Stomach smooth muscle (tissue), 2 donors: Measurements from ENCODE around the gene ELAVL4.

Experiments used
- H3K27ac ChIP-seq: one replicate; pipeline ENCODE4 v1.7.0; 2013; ENCODE audit warnings: mild to moderate bottlenecking, low read length, inconsistent platforms
- H3K27me3 ChIP-seq, 2 donors: one replicate each; pipeline ENCODE4 v1.7.0; 2013; ENCODE audit warnings: low read length in 2 of 2; ENCODE audit not compliant: insufficient read depth in 2 of 2, control insufficient read depth in 1 of 2
- H3K36me3 ChIP-seq, 2 donors: one replicate each; pipeline ENCODE4 v1.7.0; 2013; ENCODE audit warnings: low read length in 2 of 2; ENCODE audit not compliant: control insufficient read depth in 2 of 2, insufficient read depth in 2 of 2
- H3K4me1 ChIP-seq: one replicate; pipeline ENCODE4 v1.7.0; 2013; ENCODE audit warnings: low read length; ENCODE audit not compliant: control insufficient read depth, insufficient read depth
- H3K4me3 ChIP-seq, 2 donors: one replicate each; pipeline ENCODE4 v1.7.0; 2013; ENCODE audit warnings: low read length in 2 of 2
- H3K9ac ChIP-seq, 2 donors: one replicate each; pipeline ENCODE4 v1.7.0; 2013; ENCODE audit warnings: low read length in 2 of 2, mild to moderate bottlenecking in 1 of 2
- H3K9me3 ChIP-seq, 2 donors: one replicate each; pipeline ENCODE4 v1.7.0; 2013; ENCODE audit warnings: low read length in 2 of 2; ENCODE audit not compliant: control insufficient read depth in 2 of 2
- donor health status: healthy.
- donor health status: Pancreatic carcinoma.

ELAVL4 gene

DNA sequence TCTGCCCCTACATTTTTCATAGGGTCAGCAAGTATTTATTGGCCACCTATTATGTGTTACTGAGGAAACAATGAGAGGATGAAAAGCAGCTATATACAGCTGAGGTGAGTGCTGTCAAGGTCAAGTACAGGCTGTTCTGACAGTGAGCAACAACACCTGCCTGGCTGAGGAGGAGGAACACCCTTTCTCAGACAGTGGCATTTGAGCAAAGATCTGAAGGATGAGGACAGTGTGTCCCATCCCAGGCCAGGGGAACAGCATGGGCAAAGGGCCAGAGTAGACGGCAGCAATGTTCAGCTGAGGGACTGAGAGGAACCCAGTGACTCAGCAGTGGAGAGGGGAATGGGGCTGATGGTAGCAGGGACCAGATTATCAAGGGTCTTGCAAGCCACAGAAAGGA is 101.0 kb downstream of the ELAVL4 start:
- H3K27me3 ChIP-seq = peaks cover 0 to 5% of the 10 kb centered on the region in 2 donors
- no peak overlapping the region for H3K4me3 ChIP-seq
- no peaks in the 10 kb centered on the region for H3K36me3 ChIP-seq
- peaks cover 0 to 2% of the 10 kb centered on the region in 2 donors for H3K9me3 ChIP-seq
- no peak overlapping the region for H3K9ac ChIP-seq
- no peak overlapping the region for H3K27ac ChIP-seq
- H3K4me1 ChIP-seq = no peaks in the 10 kb centered on the region

DNA sequence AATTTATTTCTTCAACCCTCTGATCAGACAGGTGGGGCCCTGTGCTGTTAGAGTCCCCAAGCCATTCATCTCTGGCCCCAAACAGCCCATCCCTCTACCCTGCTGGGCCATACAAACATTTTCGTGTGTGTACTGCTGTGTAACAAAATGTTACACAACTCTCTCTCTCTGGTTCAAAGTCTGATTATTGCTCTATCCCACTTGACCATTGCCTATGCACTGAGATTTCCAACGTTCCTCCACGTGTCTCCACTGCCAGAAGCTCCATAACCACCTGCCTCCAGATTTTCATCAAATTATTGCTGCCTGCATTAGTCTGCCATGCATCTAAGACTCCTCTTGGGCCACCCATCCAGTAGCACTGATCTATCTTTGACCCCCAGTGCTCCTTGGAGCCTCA is 104.8 kb downstream of the ELAVL4 start:
- Histone ChIP-seq H3K27ac (no peak overlapping the region), H3K9ac (no peak overlapping the region), H3K36me3 (no peaks in the 10 kb centered on the region), H3K27me3 (peaks cover 0 to 3% of the 10 kb centered on the region in 2 donors), H3K4me1 (no peaks in the 10 kb centered on the region), H3K4me3 (no peak overlapping the region), H3K9me3 (peaks cover 0 to 2% of the 10 kb centered on the region in 2 donors)

DNA sequence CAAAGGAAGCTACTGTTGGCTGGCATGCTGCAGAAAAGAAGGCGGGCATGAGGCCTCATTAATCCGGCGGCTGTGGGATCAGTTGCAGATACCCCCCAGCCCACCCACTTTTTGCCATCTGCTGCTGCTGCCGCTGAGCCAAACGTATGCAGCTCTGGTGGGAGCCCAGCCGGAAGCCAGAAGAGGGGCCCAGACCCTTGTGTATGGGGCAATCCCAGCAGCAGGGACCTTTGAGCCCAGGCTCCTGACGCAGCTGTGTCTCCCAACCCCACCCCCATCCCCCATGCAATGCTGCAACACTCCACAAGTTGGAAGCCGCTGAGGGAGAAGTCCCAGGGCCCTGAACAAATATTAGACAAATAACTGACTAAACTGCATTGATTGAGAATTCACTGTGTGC is 106.0 kb downstream of the ELAVL4 start:
- no peak overlapping the region for H3K4me3 ChIP-seq
- H3K4me1 ChIP-seq = no peaks in the 10 kb centered on the region
- H3K27ac ChIP-seq = no peak overlapping the region
- no peaks in the 10 kb centered on the region for H3K36me3 ChIP-seq
- no peak overlapping the region for H3K9ac ChIP-seq
- H3K9me3 ChIP-seq = peaks cover 0 to 2% of the 10 kb centered on the region in 2 donors
- peaks cover 0 to 2% of the 10 kb centered on the region in 2 donors for H3K27me3 ChIP-seq

- Histone ChIP-seq H3K27ac (no peak overlapping the region), H3K4me3 (no peak overlapping the region), H3K4me1 (no peaks in the 10 kb centered on the region), H3K9ac (no peak overlapping the region), H3K27me3 (no peaks in the 10 kb centered on the region), H3K36me3 (no peaks in the 10 kb centered on the region), H3K9me3 (no peaks in the 10 kb centered on the region)
Measured at GRCh38 chr1:50218344-50219120, 109.8 kb downstream of the ELAVL4 start.

GRCh38 chr1:50228871-50229384 is 120.2 kb downstream of the ELAVL4 start:
- Histone ChIP-seq H3K4me1 (no peaks in the 10 kb centered on the region), H3K9ac (no peak overlapping the region), H3K9me3 (peaks cover 4 to 7% of the 10 kb centered on the region in 2 donors), H3K4me3 (no peak overlapping the region), H3K36me3 (no peaks in the 10 kb centered on the region), H3K27me3 (no peaks in the 10 kb centered on the region), H3K27ac (no peak overlapping the region)

- H3K9ac ChIP-seq = no peak overlapping the region
- no peak overlapping the region for H3K4me3 ChIP-seq
- no peaks in the 10 kb centered on the region for H3K27me3 ChIP-seq
- H3K4me1 ChIP-seq = no peaks in the 10 kb centered on the region
- no peak overlapping the region for H3K27ac ChIP-seq
- no peaks in the 10 kb centered on the region for H3K36me3 ChIP-seq
- peaks cover 4 to 5% of the 10 kb centered on the region in 2 donors for H3K9me3 ChIP-seq
Measured at GRCh38 chr1:50231209-50231608, 122.5 kb downstream of the ELAVL4 start.

GRCh38 chr1:50232336-50232735 is 123.6 kb downstream of the ELAVL4 start:
- Histone ChIP-seq H3K36me3 (no peaks in the 10 kb centered on the region), H3K27ac (no peak overlapping the region), H3K4me3 (no peak overlapping the region), H3K9ac (no peak overlapping the region), H3K27me3 (no peaks in the 10 kb centered on the region), H3K9me3 (peaks cover 3 to 4% of the 10 kb centered on the region in 2 donors), H3K4me1 (no peaks in the 10 kb centered on the region)

- no peaks in the 10 kb centered on the region for H3K4me1 ChIP-seq
- peaks cover 0 to 3% of the 10 kb centered on the region in 2 donors for H3K9me3 ChIP-seq
- no peaks in the 10 kb centered on the region for H3K27me3 ChIP-seq
- no peak overlapping the region for H3K9ac ChIP-seq
- H3K36me3 ChIP-seq = no peaks in the 10 kb centered on the region
- H3K27ac ChIP-seq = no peak overlapping the region
- H3K4me3 ChIP-seq = no peak overlapping the region
Measured at GRCh38 chr1:50236656-50237055, 127.9 kb downstream of the ELAVL4 start.

- no peaks in the 10 kb centered on the region for H3K4me1 ChIP-seq
- no peaks in the 10 kb centered on the region for H3K36me3 ChIP-seq
- no peak overlapping the region for H3K4me3 ChIP-seq
- no peak overlapping the region for H3K9ac ChIP-seq
- H3K27me3 ChIP-seq = no peaks in the 10 kb centered on the region
- peaks cover 0 to 3% of the 10 kb centered on the region in 2 donors for H3K9me3 ChIP-seq
- H3K27ac ChIP-seq = no peak overlapping the region
Measured at GRCh38 chr1:50237056-50237455, 128.3 kb downstream of the ELAVL4 start.

DNA sequence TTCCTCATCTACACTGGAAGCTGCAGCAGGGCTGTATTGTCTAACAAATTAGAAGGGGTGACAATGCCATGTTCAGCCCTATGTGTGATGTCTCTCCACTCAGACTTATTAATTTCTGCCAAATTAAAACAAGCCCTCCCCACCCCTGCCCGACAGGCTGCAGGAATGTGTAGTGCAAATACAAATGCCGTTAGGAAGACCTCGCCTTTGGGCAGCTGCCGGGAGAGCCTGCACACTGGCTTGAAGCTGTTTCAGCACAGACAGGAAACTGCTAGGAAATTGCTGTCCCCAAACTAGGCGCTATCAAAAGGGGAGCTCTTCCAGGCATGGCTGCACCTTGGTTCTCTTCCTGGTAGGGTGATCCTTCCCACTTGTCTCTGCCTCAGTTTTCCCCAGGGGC is 135.2 kb downstream of the ELAVL4 start:
- Histone ChIP-seq H3K4me3 (no peak overlapping the region), H3K27me3 (no peaks in the 10 kb centered on the region), H3K36me3 (no peaks in the 10 kb centered on the region), H3K9me3 (peaks cover 0 to 3% of the 10 kb centered on the region in 2 donors), H3K27ac (no peak overlapping the region), H3K9ac (no peak overlapping the region), H3K4me1 (no peaks in the 10 kb centered on the region)

DNA sequence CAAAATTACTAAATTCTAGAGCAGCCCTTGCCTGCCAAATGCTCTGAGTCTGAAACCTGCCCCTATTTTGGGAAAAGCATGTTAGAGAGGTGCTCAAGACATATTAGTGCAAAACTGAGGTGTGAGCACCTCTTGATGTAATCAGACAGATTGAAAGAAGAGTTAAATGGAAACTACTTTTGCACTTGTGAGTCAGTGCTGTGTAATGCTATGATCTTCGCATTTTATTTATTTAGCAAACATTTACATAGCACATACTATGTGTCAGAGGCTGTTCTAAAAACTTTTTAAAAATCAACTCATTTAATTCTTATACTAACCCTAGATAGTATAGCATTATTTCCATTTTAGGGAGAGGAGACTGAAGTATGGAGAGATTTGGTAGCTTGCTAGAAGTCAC is 138.1 kb downstream of the ELAVL4 start:
- Histone ChIP-seq H3K4me1 (no peaks in the 10 kb centered on the region), H3K9ac (no peak overlapping the region), H3K4me3 (no peak overlapping the region), H3K27ac (no peak overlapping the region), H3K9me3 (peaks cover 0 to 3% of the 10 kb centered on the region in 2 donors), H3K27me3 (peaks cover 0 to 2% of the 10 kb centered on the region in 2 donors), H3K36me3 (no peaks in the 10 kb centered on the region)
